HG03039 (cell line): ENCODE results near the gene PCSK5.
"Not testable (repeated sequence)": the region's sequence is repeated elsewhere in the genome, so short reads cannot be mapped to it uniquely, and the experiment has no call there.

Experiments
- ATAC-seq: cut with Tn5 transposase; IDR thresholded peaks from one replicate; pipeline ENCODE4 v1.9.1; 2021; ENCODE audit warnings: mild to moderate bottlenecking, moderate library complexity; ENCODE audit not compliant: unreplicated experiment

PCSK5 gene

GRCh38 chr9:76296561-76297310, 406.3 kb downstream of the PCSK5 start:
- ATAC-seq: no peak

DNA sequence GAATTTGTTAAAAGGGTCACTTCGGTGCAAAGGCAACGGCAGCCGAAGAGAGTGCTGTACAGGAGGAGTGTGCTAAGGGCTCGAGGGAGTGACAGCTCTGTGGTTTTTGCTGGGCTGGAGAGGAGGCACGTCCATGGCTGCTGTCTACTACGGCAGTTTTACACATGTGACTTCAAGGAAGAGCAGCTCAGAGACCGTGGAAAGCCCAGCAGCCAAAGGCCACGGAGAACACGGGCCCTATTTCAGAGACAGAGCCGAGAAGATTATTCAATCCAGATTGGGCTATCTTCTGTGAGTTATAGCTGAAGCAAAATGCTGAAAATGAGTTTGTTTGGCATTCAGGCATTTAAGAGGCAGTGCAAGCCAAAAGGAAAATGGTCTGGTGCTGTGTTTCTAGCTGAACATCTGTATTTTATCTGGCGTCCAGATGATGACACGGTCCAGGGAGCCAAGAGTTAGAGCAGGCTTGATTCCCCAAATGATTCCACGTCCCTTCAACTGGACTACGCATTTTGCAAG, 407.3 kb downstream of the PCSK5 start:
- no peak for ATAC-seq

- no peak for ATAC-seq
These were observed 408.2 kb downstream of the PCSK5 start for GRCh38 chr9:76298521-76299144.

DNA sequence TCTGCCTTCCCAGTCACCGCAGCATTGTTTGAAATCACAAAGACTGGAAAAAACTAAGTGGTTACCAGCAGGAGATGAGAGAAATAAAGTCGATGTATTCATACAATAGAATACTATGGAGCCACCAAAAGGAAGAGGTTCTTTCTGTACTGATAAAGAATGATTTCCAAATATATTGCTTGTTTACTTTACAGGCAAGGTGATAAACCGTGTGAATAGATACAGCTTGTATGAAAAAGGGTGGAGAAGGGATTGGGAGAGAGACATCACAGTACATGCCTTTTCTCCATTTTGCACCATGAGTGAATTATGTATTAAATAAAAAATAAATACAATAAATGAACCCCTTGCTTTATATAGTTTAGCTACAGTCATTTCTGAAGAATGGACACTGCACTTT, 412.1 kb downstream of the PCSK5 start:
- no peak for ATAC-seq

DNA sequence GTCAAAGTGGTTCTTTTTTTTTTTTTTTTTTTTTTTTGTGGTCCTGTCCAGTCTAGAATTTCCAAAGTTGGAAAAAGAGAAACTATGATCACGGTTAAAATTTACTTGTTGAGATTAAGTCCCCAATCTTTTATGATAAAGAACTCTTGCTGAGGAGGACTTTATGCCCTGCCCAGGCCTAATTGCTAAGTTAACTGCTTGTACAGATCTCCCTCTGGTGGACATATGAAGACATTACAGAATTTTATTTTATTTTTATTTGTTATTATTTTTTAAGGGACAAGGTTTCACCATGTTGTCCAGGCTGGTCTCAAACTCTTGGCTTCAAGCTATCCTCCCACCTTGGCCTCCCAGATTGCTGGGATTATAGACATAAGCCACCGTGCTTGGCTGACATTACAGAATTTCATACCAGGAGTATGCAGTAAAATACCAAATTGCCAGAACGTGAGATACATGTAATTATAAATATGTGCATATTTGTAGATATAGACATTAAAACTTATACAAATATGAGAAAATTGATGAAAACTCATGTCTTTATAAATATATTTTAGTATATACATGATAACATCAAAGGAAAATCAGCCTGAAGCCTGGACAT, 412.6 kb downstream of the PCSK5 start:
- no peak for ATAC-seq

GRCh38 chr9:76307047-76307446, 416.6 kb downstream of the PCSK5 start:
- not testable (repeated sequence) for ATAC-seq

GRCh38 chr9:76310577-76310976, 420.1 kb downstream of the PCSK5 start:
- no peak for ATAC-seq

DNA sequence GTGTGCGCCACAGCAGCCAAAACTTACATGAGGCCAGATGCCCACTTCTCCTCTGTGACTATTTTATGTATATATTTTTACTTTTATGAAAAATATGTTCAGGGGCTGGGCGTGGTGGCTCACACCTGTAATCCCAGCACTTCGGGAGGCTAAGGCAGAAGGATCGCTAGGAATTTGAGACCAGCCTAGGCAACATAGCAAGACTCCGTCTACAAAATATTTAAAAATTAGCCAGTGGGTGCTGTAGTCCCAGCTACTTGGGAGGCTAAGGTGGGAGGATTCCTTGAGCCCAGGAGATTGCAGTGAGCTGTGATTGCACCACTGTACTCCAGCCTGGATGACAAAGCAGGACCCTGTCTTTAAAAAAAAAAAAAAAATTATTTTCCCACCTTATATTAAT, 420.5 kb downstream of the PCSK5 start:
- ATAC-seq: no peak

- no peak for ATAC-seq
These were observed 421.1 kb downstream of the PCSK5 start for GRCh38 chr9:76311537-76311936.

DNA sequence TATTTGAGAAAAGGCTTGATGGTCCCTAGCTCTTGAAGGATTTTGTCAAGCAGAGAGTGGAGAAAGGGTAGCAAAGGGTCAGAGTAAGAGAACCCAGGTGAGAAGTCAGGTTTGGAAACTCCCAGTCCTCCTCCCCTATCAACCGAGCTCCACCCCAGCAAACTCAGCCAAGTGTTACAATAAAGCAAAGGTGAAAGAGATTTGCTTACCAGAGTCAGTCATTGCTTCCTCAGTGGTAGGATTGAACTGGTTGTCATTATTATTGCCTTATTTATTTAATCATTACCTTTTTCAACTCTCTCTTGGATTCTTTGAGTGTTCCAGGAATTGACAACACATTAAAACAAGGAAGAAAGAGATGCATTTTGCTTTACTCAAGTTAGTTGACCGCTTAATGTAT, 423.3 kb downstream of the PCSK5 start:
- no peak for ATAC-seq

- ATAC-seq: no peak
These were observed 423.8 kb downstream of the PCSK5 start for GRCh38 chr9:76314321-76314720.

DNA sequence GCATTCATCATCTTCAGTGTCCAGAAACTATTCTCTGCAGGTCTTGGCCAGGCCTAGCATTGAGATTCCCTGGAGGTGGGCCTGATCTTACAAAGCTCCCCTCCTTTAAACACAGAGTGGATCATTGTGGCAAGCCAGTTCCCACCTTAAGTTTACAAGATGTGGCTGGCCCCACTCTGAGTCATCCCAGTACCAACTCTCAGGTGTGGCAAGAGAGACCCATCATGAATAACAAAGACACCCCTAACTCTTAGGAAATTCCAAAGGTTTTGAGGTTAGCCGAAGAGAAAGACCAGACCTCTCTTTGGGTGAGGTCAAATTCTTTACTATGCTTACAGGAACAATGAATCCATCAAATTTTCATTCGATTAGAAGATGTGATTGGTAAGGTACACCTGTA, 425.6 kb downstream of the PCSK5 start:
- no peak for ATAC-seq

DNA sequence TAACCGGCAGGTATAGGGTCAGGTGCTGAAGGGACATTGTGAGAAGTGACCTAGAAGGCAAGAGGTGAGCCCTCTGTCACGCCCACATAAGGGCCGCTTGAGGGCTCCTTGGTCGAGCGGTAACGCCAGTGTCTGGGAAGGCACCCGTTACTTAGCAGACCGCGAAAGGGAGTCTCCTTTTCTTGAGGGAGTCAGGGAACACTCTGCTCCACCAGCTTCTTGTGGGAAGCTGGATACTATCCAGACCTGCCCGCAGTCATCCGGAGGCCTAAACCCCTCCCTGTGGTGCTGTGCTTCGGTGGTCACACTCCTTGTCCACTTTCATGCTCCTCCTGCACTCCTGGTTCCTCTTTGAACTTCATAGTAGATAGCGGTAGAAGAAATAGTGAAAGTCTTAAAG, 429.0 kb downstream of the PCSK5 start:
- ATAC-seq: not testable (repeated sequence)

- no peak for ATAC-seq
These were observed 430.8 kb downstream of the PCSK5 start for GRCh38 chr9:76321195-76321828.

DNA sequence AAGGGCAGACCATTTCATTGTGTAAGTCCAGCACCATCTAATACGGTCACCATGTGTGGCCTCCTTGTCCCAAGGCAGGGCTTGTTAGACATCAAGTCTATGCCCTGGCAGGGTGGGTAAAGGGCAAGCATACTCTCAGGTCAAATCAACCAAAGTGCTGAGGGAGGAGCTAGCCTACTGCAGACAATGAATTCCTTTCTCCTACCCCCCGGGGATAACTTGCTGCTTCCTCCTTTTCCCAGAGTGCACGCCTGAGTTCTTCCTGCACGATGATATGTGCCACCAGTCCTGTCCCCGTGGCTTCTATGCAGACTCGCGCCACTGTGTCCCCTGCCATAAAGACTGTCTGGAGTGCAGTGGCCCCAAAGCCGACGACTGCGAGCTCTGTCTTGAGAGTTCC, 432.3 kb downstream of the PCSK5 start:
- ATAC-seq: no peak

- no peak for ATAC-seq
These were observed 433.0 kb downstream of the PCSK5 start for GRCh38 chr9:76323490-76323889.

- ATAC-seq: not testable (repeated sequence)
These were observed 433.6 kb downstream of the PCSK5 start for GRCh38 chr9:76324030-76324429.

DNA sequence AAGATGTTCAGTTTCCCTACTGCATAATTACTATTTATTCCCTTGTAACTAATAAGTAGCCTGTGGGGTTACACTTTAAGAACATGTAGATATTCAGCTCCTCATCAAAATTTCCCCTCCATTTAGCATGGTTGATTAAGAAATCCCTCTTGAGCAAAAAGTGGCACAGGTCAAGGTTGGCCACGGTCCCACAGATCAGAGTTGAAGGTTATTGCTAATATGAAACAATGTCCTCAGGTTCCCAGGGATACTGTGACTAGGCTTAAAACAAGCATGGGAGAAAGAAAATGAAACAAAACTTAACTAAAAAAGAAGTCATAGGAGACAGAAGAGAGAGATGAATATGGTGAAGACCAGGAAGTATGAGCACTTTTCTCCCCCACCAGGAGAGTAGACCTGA, 439.6 kb downstream of the PCSK5 start:
- ATAC-seq: no peak

- ATAC-seq: no peak
These were observed 442.9 kb downstream of the PCSK5 start for GRCh38 chr9:76333388-76333787.

DNA sequence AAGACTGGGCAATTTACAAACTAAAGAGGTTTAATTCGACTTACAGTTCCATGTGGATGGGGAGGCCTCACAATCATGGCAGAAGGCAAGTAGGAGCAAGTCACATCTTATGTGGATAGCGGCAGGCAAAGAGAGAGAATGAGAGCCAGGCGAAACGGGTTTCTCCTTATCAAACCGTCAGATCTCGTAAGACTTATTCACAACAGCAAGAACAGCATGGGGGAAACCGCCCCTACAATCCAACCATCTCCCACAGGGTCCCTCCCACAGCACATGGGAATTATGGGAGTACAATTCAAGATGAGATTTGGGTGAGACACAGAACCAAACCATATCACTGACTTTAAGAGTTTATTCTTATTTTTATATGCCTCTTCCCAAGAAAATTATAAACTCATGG, 443.5 kb downstream of the PCSK5 start:
- no peak for ATAC-seq

DNA sequence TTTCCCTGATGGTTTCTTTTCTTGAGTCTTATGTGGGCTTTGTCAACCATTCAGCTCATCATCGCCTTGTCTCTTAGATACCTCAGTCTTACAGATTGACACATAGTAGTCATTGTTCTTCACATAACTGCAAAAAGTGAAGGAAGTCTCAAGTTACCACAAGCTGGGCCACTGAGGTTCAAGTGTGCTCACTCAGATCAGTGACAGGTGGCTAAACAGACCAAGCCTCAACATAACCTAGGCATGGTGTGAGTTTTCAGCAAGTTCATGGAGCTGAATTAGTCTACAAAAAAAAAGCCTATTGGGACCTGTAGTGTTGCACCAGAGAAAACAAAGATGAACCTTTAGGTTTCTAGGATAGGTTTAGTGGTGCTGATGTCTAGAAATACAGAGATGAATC, 445.6 kb downstream of the PCSK5 start:
- no peak for ATAC-seq

GRCh38 chr9:76338418-76338817, 447.9 kb downstream of the PCSK5 start:
- no peak for ATAC-seq
